T-helper 1 cell (primary cell): ENCODE data around the gene TM9SF1.
A peak's percentile ranks its signal among the peaks of the same experiment; 100 is the strongest.

Experiments
- DNase-seq, 5 donors: peaks; one replicate each; pipeline ENCODE4 v3.0.0-alpha.2; 2012 to 2020

TM9SF1 gene

GRCh38 chr14:24150567-24150966 is 44.7 kb downstream of the TM9SF1 start:
- DNase-seq: no peak

GRCh38 chr14:24150061-24150460 is 45.2 kb downstream of the TM9SF1 start:
- DNase-seq: no peak

DNA sequence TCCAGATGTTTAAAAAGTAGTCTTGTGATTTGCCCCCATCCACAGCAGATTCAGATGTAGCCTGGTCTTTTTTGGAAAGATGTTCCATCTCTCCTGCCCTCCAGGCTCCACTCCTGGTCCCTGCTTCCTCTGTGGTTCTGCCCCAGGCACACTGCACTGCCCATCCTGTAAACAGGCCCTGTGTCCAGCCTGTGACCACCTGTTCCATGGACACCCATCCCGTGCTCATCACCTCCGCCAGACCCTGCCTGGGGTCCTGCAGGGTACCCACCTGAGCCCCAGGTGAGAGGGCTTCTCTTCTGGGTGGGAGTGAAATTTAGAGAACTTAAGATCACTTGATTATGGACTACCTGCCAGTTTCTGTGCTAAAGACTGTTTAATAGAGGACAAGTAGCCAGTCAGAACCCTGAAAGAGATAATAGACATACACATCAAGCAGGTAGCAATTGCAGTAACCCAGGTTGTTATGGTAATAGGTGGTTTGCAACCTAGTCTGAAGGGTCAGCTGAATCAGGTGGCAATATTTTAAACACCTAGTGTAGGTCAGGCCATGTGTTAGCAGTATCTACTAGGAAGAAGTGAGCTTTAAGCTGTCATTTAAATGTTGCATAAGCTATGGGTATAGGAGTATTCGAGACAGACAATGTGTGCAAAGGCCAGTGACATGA is 45.8 kb downstream of the TM9SF1 start:
- DNase-seq: no peak

DNA sequence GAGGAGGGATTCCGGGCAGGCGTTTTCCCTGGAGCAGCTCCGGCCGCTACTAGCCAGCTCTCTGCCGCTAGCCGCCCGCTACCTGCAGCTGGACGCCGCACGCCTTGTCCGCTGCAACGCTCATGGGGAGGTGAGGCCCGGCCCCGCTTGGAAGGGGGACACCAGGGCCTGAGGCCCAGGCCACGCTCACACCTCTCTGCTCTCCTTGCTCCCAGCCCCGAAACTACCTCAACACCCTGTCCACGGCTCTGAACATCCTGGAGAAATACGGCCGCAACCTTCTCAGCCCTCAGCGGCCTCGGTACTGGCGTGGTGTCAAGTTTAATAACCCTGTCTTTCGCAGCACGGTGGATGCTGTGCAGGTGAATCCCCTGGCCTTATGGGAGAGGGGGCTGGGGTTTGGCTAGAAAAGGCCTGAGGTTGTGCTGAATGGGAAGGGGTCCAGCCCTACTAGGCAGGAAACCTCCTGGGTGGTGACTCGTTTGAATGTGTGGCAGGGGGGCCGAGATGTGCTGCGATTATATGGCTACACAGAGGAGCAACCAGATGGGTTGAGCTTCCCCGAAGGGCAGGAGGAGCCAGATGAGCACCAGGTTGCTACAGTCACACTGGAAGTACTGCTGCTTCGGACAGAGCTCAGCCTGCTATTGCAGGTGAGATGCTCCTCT is 47.3 kb downstream of the TM9SF1 start:
- no peak for DNase-seq

- peak; percentile 96 to 99 (median 98) for DNase-seq
These were observed 48.1 kb downstream of the TM9SF1 start, which contains the start of gene RNF31 for GRCh38 chr14:24146978-24147760. RNF31 (plus strand) TSS chr14:24147498; CDS start chr14:24147699, 201 bp downstream.

- peak; percentile 75 to 95 (median 77) for DNase-seq
These were observed 48.7 kb downstream of the TM9SF1 start, which contains the start of gene PSME2 for GRCh38 chr14:24146453-24146977. PSME2 (minus strand) TSS chr14:24146610; CDS start chr14:24146581, 29 bp downstream.

GRCh38 chr14:24145690-24146452 is 49.4 kb downstream of the TM9SF1 start:
- DNase-seq: no peak

DNA sequence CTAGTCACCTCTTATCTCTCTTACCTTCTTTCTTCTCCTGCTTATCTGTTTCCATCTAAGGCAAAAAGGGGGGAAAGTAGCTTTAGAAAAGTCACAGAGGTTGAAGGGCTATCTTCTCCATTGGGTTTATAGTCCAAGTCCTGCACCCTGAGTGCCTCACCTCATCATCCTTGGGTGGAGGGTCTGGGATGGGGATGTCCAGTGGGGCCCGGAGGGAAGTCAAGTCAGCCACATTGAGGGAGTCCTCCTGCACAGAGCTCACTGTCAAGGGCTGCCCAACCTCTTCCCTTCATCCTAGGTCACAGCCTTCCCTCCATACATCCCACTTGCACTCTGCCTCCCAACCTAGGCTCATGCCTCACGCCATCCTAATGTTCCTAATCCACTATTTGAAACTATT is 50.0 kb downstream of the TM9SF1 start:
- DNase-seq: no peak

- no peak for DNase-seq
These were observed 50.8 kb downstream of the TM9SF1 start for GRCh38 chr14:24144451-24144850.

DNA sequence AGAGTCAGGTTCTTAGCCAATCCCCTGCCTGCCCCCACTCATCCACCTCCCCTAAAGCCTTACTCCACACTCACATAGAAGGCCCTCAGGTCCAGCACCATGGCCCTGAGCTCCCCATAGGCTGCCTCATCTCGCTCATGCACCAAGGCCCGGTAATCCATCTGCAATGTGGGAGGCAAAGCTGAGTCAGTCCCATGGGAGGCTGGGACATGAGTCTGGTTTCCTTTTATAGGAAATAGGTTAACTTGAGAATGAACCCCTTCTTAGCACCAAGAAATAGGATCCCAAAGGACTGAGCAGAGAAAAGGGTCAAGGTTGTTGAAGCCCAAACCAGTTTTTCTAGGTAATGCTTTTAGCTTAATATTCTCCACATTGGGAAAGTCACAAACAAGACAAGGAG is 51.7 kb downstream of the TM9SF1 start:
- no peak for DNase-seq

DNA sequence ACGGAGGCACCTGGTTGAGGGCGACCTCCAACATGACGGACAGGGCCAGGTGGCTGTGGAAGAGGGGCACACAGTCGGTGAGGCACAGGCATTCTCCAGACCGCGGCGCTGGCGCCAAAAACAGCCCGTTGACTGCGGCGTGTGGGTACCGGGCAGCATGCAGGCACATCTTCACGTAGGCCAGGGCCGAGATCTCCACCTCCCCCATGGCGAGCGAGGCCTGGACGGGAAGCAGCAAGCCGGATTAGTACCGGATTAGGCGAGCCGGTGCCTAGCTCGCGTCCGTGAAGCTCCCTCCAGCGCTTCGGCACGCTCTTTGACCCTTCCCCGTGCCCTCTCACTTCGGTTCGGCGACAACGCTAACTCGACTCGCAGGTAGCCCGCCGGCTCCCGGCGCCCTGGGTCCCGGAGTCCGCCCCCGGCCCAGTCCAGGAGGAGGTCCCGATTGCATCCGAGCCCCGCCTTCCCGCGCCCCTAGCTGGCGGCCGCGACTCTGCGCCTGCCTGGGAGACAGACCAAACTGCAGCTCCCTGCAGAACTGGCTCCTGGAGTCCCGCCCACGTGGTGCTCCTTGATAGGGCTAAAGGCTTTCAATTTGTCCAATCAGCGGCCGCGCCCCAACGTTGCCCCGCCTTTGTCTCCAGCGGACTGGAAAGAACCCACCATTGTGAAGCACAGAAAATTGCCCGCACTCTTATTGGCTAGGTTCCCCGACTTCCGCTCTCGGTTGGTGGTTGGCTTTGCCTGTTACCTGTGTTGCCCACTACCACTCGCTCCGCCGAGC is 54.0 kb downstream of the TM9SF1 start, which contains the start of gene EMC9:
EMC9 (minus strand) TSS at position 495 of the 784 bp plus-strand sequence; CDS start at position 208, 287 bp downstream.
- DNase-seq: peak; percentile 98 to 100 (median 99)

GRCh38 chr14:24139272-24139934 is 55.8 kb downstream of the TM9SF1 start:
- DNase-seq: peak in 1 of 5 donors; percentile 24
